ENCODE measurements around the gene CCDC169.

DNA sequence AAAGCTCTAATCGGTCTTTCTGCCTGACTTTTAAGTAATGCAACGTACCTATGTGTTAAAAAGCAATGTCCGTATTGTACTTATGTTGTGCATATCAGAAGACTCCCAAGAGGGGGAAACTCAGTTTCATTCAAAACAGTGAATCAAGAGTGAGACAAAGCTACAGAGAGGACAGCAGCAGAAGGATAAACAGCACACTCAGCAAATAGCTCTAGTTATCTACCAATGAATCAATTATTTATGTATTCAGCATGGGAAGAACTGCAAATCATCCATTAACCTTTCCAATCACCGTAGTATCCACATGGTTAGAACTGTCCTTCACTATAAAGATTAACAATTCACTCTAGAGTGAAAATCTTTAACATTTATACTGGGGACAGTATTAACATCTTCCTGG, 46.6 kb downstream of the CCDC169 start:
- no peak for TF ChIP-seq POLR2A (IDR thresholded peaks at IDR 0.05)
- no peak for TF ChIP-seq CTCF (IDR thresholded peaks at IDR 0.05)

Measured in esophagus squamous epithelium (tissue), 4 donors.